ENCODE results near the gene GDF15. TPM values are rescaled to one million over a fixed set of nuclear protein-coding genes. Genes with fewer than 3 reads are reported as not detected.

Gene GDF15
- polyA plus RNA-seq, 4 donors = 1.1 to 23.7 (median 7.6) TPM

- DNase-seq (ENCODE audit: low read depth in 4 of 4, low spot score in 3 of 4) = no peak
These were observed 43.1 kb downstream of the GDF15 start for GRCh38 chr19:18428787-18429674.

- no peak for DNase-seq (ENCODE audit: low read depth in 4 of 4, low spot score in 3 of 4)
These were observed 43.9 kb downstream of the GDF15 start for GRCh38 chr19:18429717-18430416.

DNA sequence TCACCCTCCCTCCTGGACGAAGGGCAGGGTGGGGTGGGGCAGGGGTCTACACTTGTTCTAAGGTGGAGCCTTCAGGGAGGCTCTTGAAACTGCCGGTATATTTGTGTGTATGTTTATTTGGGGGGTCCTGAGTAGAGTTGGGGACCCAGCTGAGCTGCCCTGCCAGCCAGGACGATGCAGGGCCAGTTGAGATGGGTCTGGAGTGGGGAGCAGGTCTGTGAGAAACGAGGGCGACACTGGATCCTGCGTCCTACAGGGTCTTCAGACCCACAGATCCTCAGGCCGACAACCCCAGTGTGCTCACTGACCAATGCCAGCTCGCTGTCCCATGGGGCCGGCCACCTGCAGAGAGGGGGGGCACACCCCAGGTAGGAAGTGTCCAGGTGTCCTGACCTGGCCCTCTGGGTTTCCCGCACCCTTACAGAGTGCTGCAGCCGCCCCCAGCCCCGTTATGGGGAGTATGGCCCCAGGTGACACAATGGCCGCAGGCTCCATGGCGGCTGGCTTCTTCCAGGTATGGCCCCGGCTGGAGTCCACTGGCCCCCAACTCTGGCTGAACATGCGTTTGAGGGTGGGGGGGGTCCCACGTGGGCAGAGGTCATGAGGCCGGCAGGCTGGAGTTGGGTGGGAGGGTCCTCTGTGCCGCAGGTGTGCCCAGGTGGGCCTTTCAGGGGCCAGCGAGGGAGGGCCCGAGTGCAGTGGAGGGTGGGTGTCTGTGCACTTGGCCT, 44.6 kb downstream of the GDF15 start:
- no peak for DNase-seq (ENCODE audit: low read depth in 4 of 4, low spot score in 3 of 4)

DNA sequence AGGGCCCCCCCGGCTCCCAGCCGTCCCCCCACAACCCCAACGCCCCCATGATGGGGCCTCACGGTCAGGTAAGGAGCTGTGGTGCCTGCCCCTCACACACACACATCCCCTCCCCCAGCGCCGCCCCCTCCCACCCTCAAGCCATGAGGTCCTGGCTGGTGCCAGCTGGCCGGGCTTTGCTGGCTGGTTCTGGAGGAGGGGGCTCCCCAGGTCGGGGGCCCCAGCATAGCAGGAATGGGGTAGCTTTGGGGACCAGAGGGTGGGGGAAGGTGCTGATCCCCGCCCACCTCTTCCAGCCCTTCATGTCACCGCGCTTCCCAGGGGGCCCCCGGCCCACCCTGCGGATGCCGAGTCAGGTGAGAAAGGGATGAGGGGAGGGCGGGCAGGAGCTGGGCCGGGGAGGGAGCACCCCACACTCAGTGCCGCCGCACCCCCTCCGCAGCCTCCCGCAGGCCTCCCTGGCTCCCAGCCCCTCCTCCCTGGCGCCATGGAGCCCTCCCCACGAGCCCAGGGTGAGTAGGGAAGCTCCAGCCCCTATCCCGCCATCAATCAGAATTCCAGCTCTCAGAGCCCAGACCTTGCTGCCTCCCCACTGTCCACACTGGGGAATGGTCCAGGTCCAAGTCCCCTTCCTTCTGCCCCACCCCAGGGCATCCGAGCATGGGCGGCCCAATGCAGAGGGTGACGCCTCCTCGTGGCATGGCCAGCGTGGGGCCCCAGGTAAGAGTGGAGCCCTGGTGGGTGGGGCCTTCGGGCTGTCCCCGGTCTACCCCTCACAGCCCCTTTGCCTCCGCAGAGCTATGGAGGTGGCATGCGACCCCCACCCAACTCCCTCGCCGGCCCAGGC, 45.6 kb downstream of the GDF15 start:
- DNase-seq (ENCODE audit: low read depth in 4 of 4, low spot score in 3 of 4) = no peak

- DNase-seq (ENCODE audit: low read depth in 4 of 4, low spot score in 3 of 4) = no peak
These were observed 46.5 kb downstream of the GDF15 start for GRCh38 chr19:18432275-18433014.

- DNase-seq (ENCODE audit: low read depth in 4 of 4, low spot score in 3 of 4) = no peak
These were observed 47.2 kb downstream of the GDF15 start for GRCh38 chr19:18433015-18433691.

GRCh38 chr19:18433735-18434398, 47.9 kb downstream of the GDF15 start:
- DNase-seq (ENCODE audit: low read depth in 4 of 4, low spot score in 3 of 4) = no peak

DNA sequence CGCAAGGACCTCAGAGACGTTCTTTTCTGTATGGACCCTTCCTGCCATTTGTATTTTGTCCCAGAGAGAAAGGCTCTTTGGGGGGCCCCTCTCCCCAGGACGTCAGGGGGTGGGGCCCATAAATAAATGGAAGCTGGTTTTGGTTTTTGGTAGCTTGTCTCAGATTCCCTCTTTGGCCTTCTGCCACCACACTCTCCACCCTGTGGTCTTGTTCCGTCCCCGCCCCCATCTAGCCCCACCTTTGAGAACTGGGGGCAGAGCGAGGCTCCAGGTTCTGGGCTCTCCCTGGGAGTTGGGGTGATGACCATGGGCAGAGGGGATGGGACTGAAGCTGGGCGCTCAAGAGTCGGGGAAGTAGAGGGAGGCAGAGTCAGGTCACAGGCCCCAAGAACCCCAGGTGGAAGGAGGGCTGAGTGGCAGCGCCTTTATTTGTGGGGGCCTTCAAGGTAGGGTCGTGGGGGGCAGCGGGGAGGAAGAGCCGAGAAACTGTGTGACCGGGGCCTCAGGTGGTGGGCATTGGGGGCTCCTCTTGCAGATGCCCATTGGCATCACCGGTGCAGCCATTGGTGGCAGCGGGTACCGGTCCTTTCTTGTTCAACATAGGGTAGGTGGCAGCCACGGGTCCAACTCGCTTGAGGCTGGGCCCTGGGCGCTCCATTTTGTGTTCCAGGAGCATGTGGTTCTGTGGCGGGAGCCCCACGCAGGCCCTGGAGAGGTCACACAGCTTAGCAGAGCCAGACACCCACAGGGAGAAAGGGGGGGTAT, 48.6 kb downstream of the GDF15 start:
- no peak for DNase-seq (ENCODE audit: low read depth in 4 of 4, low spot score in 3 of 4)

DNA sequence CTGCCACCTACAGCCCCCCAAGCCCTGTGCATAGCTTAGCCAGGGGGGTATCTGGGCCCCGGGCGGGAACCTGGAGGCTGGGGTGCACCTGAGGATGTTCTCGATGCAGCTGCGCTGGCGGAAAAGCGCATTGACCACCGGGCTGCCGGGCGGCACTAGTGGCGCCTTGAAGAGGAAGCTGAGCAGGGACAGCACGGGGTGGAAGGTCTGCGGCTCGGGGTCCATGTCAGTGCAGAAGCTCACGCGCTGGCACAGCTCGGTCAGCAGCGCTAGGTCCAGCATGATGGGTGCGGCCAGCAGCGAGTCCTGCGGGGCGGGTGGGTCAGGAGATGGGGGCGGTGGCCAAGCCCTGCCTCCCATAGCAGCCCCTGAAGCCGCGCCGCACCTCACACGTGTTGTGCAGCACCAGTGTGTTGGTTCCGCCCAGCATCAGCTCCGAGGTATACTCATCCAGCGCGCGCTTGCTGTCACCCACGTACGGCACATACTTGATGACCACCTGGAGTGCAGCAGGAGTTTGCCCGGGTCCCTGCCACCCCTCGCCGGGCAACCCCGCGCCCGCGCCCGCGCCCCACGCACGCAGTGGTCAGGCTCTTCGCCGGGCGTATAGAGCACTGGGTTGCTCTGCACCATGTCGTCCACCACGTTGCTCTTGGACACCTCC, 49.4 kb downstream of the GDF15 start:
- no peak for DNase-seq (ENCODE audit: low read depth in 4 of 4, low spot score in 3 of 4)

- DNase-seq (ENCODE audit: low read depth in 4 of 4, low spot score in 3 of 4) = no peak
These were observed 50.1 kb downstream of the GDF15 start for GRCh38 chr19:18435842-18436670.

DNA sequence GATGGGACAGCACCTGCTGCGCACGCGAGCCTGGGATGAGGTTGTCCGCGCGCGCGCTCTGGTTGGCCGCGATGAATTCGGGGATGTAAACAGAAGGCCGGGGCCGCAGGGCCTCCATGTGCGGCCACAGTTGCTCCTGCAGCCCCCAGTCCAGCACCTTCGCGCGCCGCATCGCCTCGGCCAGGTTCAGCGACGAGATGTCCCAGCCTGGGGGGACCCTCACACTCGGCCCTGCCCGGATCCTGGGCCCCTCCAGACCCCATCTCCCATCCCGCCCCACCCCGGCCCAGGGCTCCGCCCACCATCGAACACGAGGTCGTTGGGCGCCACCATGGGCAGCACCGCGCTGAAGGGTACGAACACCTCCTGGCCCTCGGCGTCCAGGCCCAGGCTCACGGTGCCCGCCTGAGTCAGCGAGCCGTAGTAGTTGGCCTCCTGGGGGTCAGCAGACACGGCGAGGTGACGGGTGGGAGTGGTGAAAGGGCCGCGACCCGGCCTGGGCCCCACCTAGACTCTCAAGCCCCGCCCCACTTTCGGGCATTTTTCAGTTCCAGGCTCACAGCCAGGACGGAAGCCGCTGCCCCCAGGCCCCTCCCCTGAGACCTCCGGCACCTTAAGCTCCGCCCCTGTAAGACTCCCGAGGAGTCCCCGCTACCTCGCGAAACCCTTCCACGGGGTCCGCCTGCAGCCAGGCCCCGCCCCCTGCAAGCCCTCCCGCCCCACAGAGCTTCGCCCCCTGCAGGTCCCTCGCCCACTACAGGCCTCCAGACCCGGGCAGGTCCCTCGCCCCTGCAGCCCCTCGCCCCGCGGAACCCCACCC, 50.9 kb downstream of the GDF15 start:
- DNase-seq (ENCODE audit: low read depth in 4 of 4, low spot score in 3 of 4) = no peak

DNA sequence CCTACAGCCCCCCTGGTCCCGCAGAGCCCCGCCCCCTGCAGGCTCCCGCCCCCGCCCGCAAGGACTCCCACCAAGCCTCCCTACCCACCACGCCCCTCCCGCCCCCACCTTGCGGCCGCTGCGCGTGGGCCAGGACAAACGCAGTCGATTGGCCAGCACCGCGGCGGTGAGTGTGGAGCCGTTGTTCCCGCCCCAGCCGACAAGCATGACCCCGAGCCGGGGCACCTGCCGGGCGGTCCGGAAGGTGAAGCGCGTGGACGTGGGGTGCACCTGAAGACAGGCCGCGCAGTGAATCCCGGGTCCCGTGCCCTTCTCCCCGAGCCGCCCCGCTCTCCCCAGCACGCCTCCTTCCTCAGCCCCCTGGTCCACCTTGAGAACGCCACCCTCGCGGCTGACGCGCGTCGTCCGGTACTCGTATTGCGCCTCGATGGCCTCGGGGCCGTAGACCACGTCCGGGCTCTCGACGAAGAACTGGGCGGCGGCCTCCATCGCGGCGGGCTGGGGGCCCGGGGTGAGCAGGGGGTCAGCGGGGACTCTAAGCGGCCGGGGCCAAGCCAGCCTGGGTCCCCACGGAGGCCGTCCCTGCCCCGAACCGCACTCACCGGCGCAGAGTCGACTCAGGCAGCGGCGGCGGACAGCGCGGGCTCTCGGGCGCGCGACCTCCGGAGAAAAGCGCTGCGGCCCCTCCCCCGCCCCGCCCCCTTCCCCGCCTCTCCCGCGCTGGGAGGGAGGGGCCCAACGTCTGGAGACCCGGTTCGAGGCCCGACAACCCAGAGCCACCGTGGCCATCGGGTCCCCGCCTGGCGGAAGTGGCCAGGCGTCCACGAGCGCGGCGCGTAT, 51.8 kb downstream of the GDF15 start, which contains the start of gene ISYNA1:
Gene ISYNA1, minus strand, starts transcription at position 643 of the 840 bp plus-strand sequence. Its CDS starts 154 bp downstream, at position 489.
- no peak for DNase-seq (ENCODE audit: low read depth in 4 of 4, low spot score in 3 of 4)

DNA sequence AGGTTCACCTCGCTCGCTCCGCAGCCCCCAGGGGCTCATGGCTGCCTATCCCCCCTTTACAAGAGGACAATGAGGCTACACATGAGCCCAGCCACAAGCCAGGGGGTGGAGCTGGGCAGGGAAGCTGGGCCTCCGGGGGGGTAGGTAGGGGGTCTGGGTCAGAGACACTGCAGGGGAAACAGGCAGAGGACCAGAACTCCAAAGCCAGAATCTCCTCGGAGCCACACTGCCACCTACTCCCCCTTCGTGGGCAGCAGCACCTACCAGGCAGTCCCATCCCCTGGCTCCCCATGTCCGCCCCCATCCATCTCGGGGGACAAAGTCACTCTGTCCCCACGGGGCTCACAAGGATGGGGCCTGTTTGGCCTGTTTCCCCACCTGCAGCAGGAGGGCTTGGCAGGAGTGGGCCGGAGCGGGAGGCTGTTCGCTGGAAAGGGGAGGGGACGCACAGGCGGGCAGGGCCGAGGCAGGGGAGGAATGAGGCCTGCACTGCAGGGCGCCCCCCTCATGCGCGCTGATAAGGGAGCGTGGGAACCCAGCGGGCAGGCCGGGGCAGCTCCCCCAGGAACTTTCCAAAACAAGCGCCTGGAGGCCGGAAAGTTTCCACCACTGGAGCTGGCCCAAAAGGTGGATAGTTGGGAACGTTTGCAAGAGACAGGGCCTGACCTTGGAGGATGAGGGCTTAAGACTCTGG, 52.5 kb downstream of the GDF15 start:
- DNase-seq (ENCODE audit: low read depth in 4 of 4, low spot score in 3 of 4) = no peak
